HG02588 (cell line): ENCODE results near the gene CACNB4.
"Not testable (repeated sequence)": the region's sequence is repeated elsewhere in the genome, so short reads cannot be mapped to it uniquely, and the experiment has no call there.

ENCODE experiments used
- ATAC-seq: cut with Tn5 transposase; IDR thresholded peaks from one replicate; pipeline ENCODE4 v1.9.1; 2021; ENCODE audit warnings: mild to moderate bottlenecking, moderate library complexity; ENCODE audit not compliant: unreplicated experiment

The CACNB4 gene

GRCh38 chr2:151796774-151797173, 302.1 kb downstream of the CACNB4 start:
- no peak for ATAC-seq

GRCh38 chr2:151795646-151796240, 303.1 kb downstream of the CACNB4 start:
- ATAC-seq = no peak

- ATAC-seq = not testable (repeated sequence)
Observed at GRCh38 chr2:151794422-151794821, 304.4 kb downstream of the CACNB4 start.

- no peak for ATAC-seq
Observed at GRCh38 chr2:151793123-151793522, 305.7 kb downstream of the CACNB4 start.

GRCh38 chr2:151792589-151792988, 306.3 kb downstream of the CACNB4 start:
- ATAC-seq = no peak

- no peak for ATAC-seq
Observed at GRCh38 chr2:151791545-151791944, 307.3 kb downstream of the CACNB4 start.

- no peak for ATAC-seq
Observed at GRCh38 chr2:151790689-151791088, 308.2 kb downstream of the CACNB4 start.

- no peak for ATAC-seq
Observed at GRCh38 chr2:151789055-151789834, 309.6 kb downstream of the CACNB4 start.

GRCh38 chr2:151786483-151786882, 312.4 kb downstream of the CACNB4 start:
- no peak for ATAC-seq

GRCh38 chr2:151786077-151786476, 312.8 kb downstream of the CACNB4 start:
- ATAC-seq = no peak

- no peak for ATAC-seq
Observed at GRCh38 chr2:151783133-151783520, 315.7 kb downstream of the CACNB4 start.
